Measurements from ENCODE around the gene PVALB. TPM values are rescaled to one million over a fixed set of nuclear protein-coding genes. Genes with fewer than 3 reads are reported as not detected.

Gene PVALB
- total RNA-seq, 2 experiments from 2014 or later: not detected

DNA sequence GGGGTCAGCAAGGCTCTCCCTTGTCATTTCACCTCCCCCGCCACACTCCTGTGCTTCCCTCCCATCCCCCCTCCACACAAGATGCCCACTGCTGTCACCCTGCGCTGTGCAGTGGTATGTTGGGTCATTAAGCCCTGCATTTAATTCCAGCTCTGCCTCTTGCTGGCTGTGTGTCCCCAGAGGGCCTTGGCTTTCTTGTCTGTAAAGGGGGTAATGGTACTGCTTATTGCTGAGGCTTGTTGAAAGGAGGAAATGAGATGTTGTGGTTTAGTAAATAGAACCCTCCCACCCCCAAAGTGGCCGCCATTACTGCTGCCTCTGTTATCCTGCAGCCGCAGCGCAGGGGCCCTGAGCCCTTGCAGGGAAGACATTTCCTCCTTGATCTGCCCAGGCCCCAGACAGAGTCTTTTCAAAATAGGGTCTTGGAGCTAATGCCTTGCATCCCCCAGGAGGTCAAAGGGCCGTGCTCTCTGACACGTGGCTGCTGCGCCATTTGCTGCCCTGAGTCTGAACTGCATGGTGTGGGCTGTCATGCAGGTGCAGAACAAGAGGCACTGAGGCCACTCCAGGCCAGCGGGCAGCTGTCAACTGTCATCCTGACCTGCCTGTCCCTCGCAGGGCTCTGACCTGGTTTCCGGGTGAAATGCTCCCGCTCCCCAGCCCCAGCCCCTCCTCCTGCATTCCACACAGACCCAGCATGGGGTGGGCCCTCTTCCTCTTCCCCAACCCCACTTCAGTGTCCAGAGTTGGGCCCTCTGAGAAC, 18.7 kb downstream of the PVALB start:
- no peak overlapping the region for H3K27ac Mint-ChIP-seq
- no peaks in the 10 kb centered on the region for H3K36me3 Mint-ChIP-seq (ENCODE audit: low read depth)
- H3K4me3 Mint-ChIP-seq: no peak overlapping the region
- ChIA-PET CTCF (no interaction called here), POLR2A (no interaction called here)
- no peaks in the 10 kb centered on the region for H3K4me1 Mint-ChIP-seq
- DNase-seq: no peak
- H3K9me3 Mint-ChIP-seq: no peaks in the 10 kb centered on the region
- H3K27me3 Mint-ChIP-seq: peaks cover 17% of the 10 kb centered on the region

DNA sequence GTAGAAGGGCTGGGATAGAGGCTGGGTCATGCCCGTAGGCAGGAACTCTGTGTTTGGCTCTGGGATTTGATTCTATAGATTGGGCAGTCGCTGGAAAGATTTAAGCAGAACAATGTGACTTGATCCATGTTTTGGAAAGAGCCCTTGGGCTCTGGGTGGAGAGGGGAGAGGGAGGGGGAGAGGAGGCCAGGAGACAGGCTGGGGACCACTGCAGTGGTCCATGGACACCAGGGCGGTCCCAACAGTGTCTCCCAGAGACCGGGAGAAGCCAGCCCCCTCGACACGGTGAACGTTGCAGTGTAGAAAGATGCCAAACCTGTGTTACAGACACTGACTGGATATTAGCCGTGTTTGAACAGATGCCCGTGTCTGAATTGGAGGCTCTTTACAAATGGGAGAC, 19.5 kb downstream of the PVALB start:
- Mint-ChIP-seq H3K4me3 (no peak overlapping the region), H3K36me3 (ENCODE audit: low read depth) (no peaks in the 10 kb centered on the region), H3K9me3 (no peaks in the 10 kb centered on the region), H3K27me3 (peaks cover 16% of the 10 kb centered on the region), H3K4me1 (no peaks in the 10 kb centered on the region), H3K27ac (no peak overlapping the region)
- ChIA-PET POLR2A (no interaction called here), CTCF (no interaction called here)
- no peak for DNase-seq

GRCh38 chr22:36796552-36797175, 20.2 kb downstream of the PVALB start:
- no peaks in the 10 kb centered on the region for H3K36me3 Mint-ChIP-seq (ENCODE audit: low read depth)
- H3K4me3 Mint-ChIP-seq: no peak overlapping the region
- ChIA-PET POLR2A (no interaction called here), CTCF (no interaction called here)
- no peak overlapping the region for H3K27ac Mint-ChIP-seq
- no peak for DNase-seq
- no peaks in the 10 kb centered on the region for H3K9me3 Mint-ChIP-seq
- H3K4me1 Mint-ChIP-seq: no peaks in the 10 kb centered on the region
- peaks cover 13% of the 10 kb centered on the region for H3K27me3 Mint-ChIP-seq

DNA sequence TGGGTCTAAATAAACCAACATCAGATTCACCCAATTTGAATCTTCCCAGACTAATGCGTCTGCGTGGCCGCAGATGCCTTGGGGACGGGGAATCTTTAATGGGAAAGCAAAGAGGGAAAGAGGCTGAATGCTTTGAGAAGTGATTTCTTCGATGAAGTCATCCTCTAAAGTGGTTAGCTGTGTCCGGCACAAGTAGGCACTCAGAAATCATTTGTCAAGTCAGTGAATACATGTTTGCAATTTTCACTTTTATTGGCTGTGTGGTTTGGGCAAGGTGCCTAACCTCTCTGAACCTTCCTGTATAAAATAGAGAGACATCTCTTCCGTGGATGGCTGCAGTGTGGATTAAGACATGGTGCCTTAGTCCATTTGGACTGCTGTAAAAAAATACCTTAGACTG, 21.2 kb downstream of the PVALB start:
- Mint-ChIP-seq H3K27ac (no peak overlapping the region), H3K4me1 (peaks cover 10% of the 10 kb centered on the region), H3K36me3 (ENCODE audit: low read depth) (no peaks in the 10 kb centered on the region), H3K27me3 (peaks cover 9% of the 10 kb centered on the region), H3K9me3 (no peaks in the 10 kb centered on the region), H3K4me3 (no peak overlapping the region)
- POLR2A ChIA-PET: no interaction called here
- no peak for DNase-seq
- CTCF ChIA-PET: interaction anchor here (0.7 kb wide), 1 partner anchor 182 kb away, joined by 3 read pairs; no protein-coding TSS in a partner anchor

- no peak overlapping the region for H3K4me3 Mint-ChIP-seq
- CTCF ChIA-PET: no interaction called here
- no peaks in the 10 kb centered on the region for H3K9me3 Mint-ChIP-seq
- H3K27ac Mint-ChIP-seq: no peak overlapping the region
- peak; percentile 56 for DNase-seq
- peaks cover 16% of the 10 kb centered on the region for H3K4me1 Mint-ChIP-seq
- H3K36me3 Mint-ChIP-seq (ENCODE audit: low read depth): no peaks in the 10 kb centered on the region
- peaks cover 10% of the 10 kb centered on the region for H3K27me3 Mint-ChIP-seq
- POLR2A ChIA-PET: interaction anchor here (1.0 kb wide), 1 partner anchor 66 kb away, joined by 3 read pairs; no protein-coding TSS in a partner anchor
Observed at GRCh38 chr22:36790648-36791047, 26.2 kb downstream of the PVALB start.

GRCh38 chr22:36787204-36787988, 29.4 kb downstream of the PVALB start:
- DNase-seq: no peak
- CTCF ChIA-PET: interaction anchor here (0.6 to 1.2 kb wide), 5 partner anchors 11 to 191 kb away, joined by 3 to 5 read pairs (median 4); partner anchors contain the start of gene IFT27
- Mint-ChIP-seq H3K4me1 (peaks cover 22% of the 10 kb centered on the region), H3K36me3 (ENCODE audit: low read depth) (no peaks in the 10 kb centered on the region), H3K9me3 (no peaks in the 10 kb centered on the region), H3K27me3 (peaks cover 12% of the 10 kb centered on the region), H3K27ac (no peak overlapping the region), H3K4me3 (no peak overlapping the region)
- POLR2A ChIA-PET: no interaction called here

- Mint-ChIP-seq H3K27me3 (peaks cover 9% of the 10 kb centered on the region), H3K4me3 (no peak overlapping the region), H3K36me3 (ENCODE audit: low read depth) (no peaks in the 10 kb centered on the region), H3K4me1 (peaks cover 17% of the 10 kb centered on the region), H3K27ac (no peak overlapping the region), H3K9me3 (no peaks in the 10 kb centered on the region)
- CTCF ChIA-PET: interaction anchor here (2.5 to 5.3 kb wide), 4 partner anchors 69 to 194 kb away, joined by 13 to 30 read pairs (median 17); partner anchors contain the start of gene NCF4
- DNase-seq: no peak
- POLR2A ChIA-PET: no interaction called here
Observed at GRCh38 chr22:36783743-36784142, 33.1 kb downstream of the PVALB start.

- Mint-ChIP-seq H3K4me1 (peaks cover 32% of the 10 kb centered on the region), H3K36me3 (ENCODE audit: low read depth) (no peaks in the 10 kb centered on the region), H3K27ac (peak overlapping the region; percentile 71), H3K4me3 (peak overlapping the region; percentile 4), H3K9me3 (no peaks in the 10 kb centered on the region), H3K27me3 (peaks cover 9% of the 10 kb centered on the region)
- DNase-seq: peak; percentile 93
- ChIA-PET CTCF (interaction anchor here (0.8 to 5.3 kb wide), 16 partner anchors 8 to 479 kb away, joined by 3 to 30 read pairs (median 5); partner anchors contain the start of genes IL2RB and NCF4), POLR2A (interaction anchor here (1.0 to 1.5 kb wide), 2 partner anchors 75 to 195 kb away, joined by 4 read pairs; no protein-coding TSS in a partner anchor)
Observed at GRCh38 chr22:36781656-36782627, 34.9 kb downstream of the PVALB start.

GRCh38 chr22:36778020-36778419, 38.8 kb downstream of the PVALB start:
- no peaks in the 10 kb centered on the region for H3K36me3 Mint-ChIP-seq (ENCODE audit: low read depth)
- DNase-seq: no peak
- no peaks in the 10 kb centered on the region for H3K9me3 Mint-ChIP-seq
- no peak overlapping the region for H3K4me3 Mint-ChIP-seq
- ChIA-PET CTCF (interaction anchor here (5.8 kb wide), 1 partner anchor 79 kb away, joined by 48 read pairs; no protein-coding TSS in a partner anchor), POLR2A (interaction anchor here (1.0 kb wide), 1 partner anchor 82 kb away, joined by 4 read pairs; the partner anchor contains the start of gene NCF4)
- H3K4me1 Mint-ChIP-seq: peaks cover 48% of the 10 kb centered on the region
- no peak overlapping the region for H3K27ac Mint-ChIP-seq
- no peaks in the 10 kb centered on the region for H3K27me3 Mint-ChIP-seq

DNA sequence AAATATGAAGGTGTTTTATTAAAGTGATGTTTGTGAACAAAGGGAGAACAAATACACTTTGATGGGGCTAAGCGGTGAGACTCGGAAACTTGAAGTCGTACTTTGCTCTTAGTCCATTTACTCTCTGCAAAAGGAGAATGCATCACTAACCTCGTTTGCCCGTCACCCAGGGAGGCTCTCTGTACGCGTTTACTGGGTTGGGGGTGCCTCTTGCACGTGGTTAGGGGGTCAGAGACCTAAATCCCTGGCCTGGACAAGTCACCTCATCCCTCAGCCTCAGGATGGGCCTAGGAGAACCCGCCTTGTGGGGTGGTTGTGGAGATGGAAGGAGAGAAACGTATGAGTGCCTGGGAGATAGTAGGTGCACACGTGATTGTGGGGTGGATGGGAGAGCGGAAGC, 40.1 kb downstream of the PVALB start:
- H3K27me3 Mint-ChIP-seq: no peaks in the 10 kb centered on the region
- H3K9me3 Mint-ChIP-seq: no peaks in the 10 kb centered on the region
- peak overlapping the region; percentile 77 for H3K27ac Mint-ChIP-seq
- peak; percentile 19 for DNase-seq
- H3K4me3 Mint-ChIP-seq: peak overlapping the region; percentile 85
- no peaks in the 10 kb centered on the region for H3K36me3 Mint-ChIP-seq (ENCODE audit: low read depth)
- POLR2A ChIA-PET: interaction anchor here (0.7 to 2.8 kb wide), 12 partner anchors 11 to 465 kb away, joined by 3 to 16 read pairs (median 4); partner anchors contain the start of genes KCTD17, MPST, NCF4 and TST
- H3K4me1 Mint-ChIP-seq: peaks cover 38% of the 10 kb centered on the region
- CTCF ChIA-PET: interaction anchor here (0.9 to 5.8 kb wide), 11 partner anchors 10 to 832 kb away, joined by 3 to 48 read pairs (median 9); partner anchors contain the start of genes GGA1 and NCF4

DNA sequence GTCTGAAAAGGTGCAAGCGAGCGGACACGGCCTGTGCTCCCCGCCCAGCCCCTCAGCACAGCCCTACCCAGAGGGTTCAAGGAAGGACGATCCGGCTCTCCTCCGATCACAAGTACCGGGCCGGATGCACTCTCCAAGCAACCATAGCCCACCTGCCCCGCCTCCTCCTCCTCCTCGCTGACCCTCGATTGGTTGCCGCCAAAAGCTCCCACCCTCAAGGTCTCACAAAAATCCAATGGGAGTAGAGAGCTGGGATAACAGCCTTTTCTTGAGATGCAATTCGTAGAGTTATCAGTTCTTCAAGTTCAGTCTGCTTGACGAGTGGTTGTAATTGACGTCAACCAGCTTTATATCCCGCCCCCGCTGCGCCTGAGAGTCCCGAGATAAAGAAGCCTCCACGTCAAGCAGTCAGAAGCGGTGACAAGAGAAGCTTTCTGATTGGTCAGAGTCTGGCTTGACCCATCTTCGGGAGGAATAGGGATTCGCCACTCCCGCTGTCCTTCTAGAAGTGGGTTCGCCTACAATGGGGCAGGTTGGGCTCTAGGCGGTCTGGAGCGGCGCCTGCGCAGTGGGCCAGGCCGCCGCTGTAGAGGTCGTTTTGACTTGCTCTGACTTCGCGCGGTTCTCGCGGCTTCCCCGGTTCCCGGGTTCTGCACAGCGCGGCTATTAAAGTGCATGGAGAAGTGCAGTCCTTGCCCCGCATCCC, 40.7 kb downstream of the PVALB start, which contains the start of gene IFT27:
TSS of gene IFT27 (minus strand) at position 156 of the 706 bp plus-strand sequence. CDS start 412 bp downstream, outside the sequence.
- no peaks in the 10 kb centered on the region for H3K36me3 Mint-ChIP-seq (ENCODE audit: low read depth)
- peaks cover 34% of the 10 kb centered on the region for H3K4me1 Mint-ChIP-seq

More for the DNA sequence above, 40.7 kb downstream of the PVALB start, which contains the start of gene IFT27:
- CTCF ChIA-PET: interaction anchor here (0.6 to 5.8 kb wide), 20 partner anchors 9 to 832 kb away, joined by 3 to 48 read pairs (median 4); partner anchors contain the start of genes GGA1 and NCF4
- Mint-ChIP-seq H3K9me3 (no peaks in the 10 kb centered on the region), H3K27ac (peak within 1 kb of the TSS; percentile 77), H3K4me3 (peak within 1 kb of the TSS; percentile 85), H3K27me3 (no peaks in the 10 kb centered on the region)
- peak; percentile 98 for DNase-seq
- POLR2A ChIA-PET: interaction anchor here (0.5 to 2.8 kb wide), 20 partner anchors 9 to 1473 kb away, joined by 3 to 16 read pairs (median 4); partner anchors contain the start of genes EIF3D, FOXRED2, KCTD17 and MPST
